ENCODE data around the gene NBAS. TPM values are rescaled to one million over a fixed set of nuclear protein-coding genes. Genes with fewer than 3 reads are reported as not detected.

The NBAS gene
- polyA plus RNA-seq, 1 experiment = 35.6 TPM

- ChIA-PET CTCF (no interaction called here), POLR2A (no interaction called here)
- 0 out of 2 replicates have a peak, but pooled peaks cover 1% of the 10 kb centered on the region for H3K36me3 ChIP-seq (ENCODE audit: control insufficient read depth, insufficient read depth, low read length)
- no peak overlapping the region for H3K4me3 ChIP-seq (ENCODE audit: low read depth, low read length)
- no peak for DNase-seq (ENCODE audit: low read depth)
- no peaks in the 10 kb centered on the region for H3K27me3 ChIP-seq (ENCODE audit: control insufficient read depth, insufficient read depth, low read length)
- no peak for TF ChIP-seq CTCF (IDR thresholded peaks at IDR 0.05; ENCODE audit: insufficient read depth, low read depth, low read length)
Measured at GRCh38 chr2:15346624-15347023, 214.5 kb downstream of the NBAS start.

DNA sequence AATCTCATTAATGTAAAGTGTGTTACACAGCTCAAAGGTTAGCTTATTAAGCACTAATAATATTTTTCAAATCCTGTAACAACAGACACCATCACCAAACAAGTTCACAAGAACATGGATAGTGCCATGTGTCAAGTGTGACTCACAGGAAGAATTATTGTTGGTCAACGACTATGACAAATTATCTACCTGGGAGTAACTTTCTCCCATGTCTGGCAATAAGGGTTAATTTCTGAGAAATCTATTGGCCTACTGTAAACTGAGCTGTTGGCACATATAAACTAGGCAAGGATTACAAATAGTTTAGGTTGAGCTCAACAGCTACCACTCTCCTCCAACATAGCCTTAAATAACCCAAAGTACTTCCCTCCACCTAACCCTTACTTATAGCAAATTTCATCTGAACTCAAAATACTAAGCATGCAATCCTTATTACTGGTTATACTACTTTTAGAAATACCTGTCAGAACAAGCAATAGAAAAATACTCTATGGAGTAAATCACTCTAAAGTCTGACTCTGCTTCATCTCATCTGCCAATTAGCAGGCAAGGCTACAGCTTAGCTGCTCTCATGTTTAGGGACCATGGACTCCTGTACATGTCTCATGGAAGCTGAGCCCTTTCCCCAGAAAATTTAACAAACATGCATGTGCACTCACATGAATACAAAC, 223.0 kb downstream of the NBAS start:
- ChIA-PET POLR2A (no interaction called here), CTCF (no interaction called here)
- Histone ChIP-seq H3K27me3 (ENCODE audit: control insufficient read depth, insufficient read depth, low read length) (no peaks in the 10 kb centered on the region), H3K4me3 (ENCODE audit: low read depth, low read length) (no peak overlapping the region), H3K36me3 (ENCODE audit: control insufficient read depth, insufficient read depth, low read length) (no peaks in the 10 kb centered on the region)
- DNase-seq (ENCODE audit: low read depth) = no peak
- TF ChIP-seq CTCF (IDR thresholded peaks at IDR 0.05; ENCODE audit: insufficient read depth, low read depth, low read length) = no peak

DNA sequence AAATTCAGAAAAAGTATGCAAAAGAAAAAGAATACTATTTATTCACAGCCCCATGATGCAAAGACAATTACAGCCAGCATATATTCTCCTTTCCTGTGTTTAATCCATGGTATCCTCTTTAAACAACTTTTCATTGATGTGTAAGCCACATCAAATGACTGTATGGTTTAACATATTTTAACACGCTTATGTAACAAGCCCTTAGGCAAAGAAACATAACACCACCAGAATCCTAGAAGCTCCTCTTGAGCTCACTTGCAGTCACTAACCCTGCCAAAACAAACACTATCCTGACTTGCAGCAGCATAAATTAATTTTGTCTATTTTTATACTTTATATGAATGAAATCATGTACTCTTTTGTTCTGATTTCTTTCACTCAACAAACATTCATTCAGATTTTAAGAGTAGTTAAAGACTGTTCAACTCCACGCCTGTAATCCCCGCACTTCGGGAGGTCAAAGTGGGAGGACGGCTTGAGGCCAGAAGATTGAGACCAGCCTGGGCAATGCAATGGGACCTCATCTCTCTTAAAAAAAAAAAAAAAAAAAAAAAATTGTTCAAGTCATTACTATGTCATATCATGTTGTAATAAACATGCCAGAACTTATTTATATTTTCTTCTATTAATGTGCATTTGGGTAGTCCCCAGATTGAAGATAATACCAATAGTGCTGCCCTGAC, 226.3 kb downstream of the NBAS start:
- no peak for TF ChIP-seq CTCF (IDR thresholded peaks at IDR 0.05; ENCODE audit: insufficient read depth, low read depth, low read length)
- Histone ChIP-seq H3K4me3 (ENCODE audit: low read depth, low read length) (no peak overlapping the region), H3K27me3 (ENCODE audit: control insufficient read depth, insufficient read depth, low read length) (no peaks in the 10 kb centered on the region), H3K36me3 (ENCODE audit: control insufficient read depth, insufficient read depth, low read length) (peaks cover 5% of the 10 kb centered on the region)
- no peak for DNase-seq (ENCODE audit: low read depth)
- ChIA-PET CTCF (no interaction called here), POLR2A (no interaction called here)

- H3K36me3 ChIP-seq (ENCODE audit: control insufficient read depth, insufficient read depth, low read length) = peaks cover 8% of the 10 kb centered on the region
- no peaks in the 10 kb centered on the region for H3K27me3 ChIP-seq (ENCODE audit: control insufficient read depth, insufficient read depth, low read length)
- ChIA-PET CTCF (interaction anchor here (0.6 kb wide), 1 partner anchor 85 kb away, joined by 3 read pairs; no protein-coding TSS in a partner anchor), POLR2A (no interaction called here)
- DNase-seq (ENCODE audit: low read depth) = no peak
- TF ChIP-seq CTCF (IDR thresholded peaks at IDR 0.05; ENCODE audit: insufficient read depth, low read depth, low read length) = no peak
- no peak overlapping the region for H3K4me3 ChIP-seq (ENCODE audit: low read depth, low read length)
Measured at GRCh38 chr2:15331787-15332186, 229.3 kb downstream of the NBAS start.

GRCh38 chr2:15325296-15325695, 235.8 kb downstream of the NBAS start:
- ChIA-PET CTCF (interaction anchor here (1.2 kb wide), 1 partner anchor 9 kb away, joined by 3 read pairs; no protein-coding TSS in a partner anchor), POLR2A (no interaction called here)
- Histone ChIP-seq H3K4me3 (ENCODE audit: low read depth, low read length) (no peak overlapping the region), H3K36me3 (ENCODE audit: control insufficient read depth, insufficient read depth, low read length) (peaks cover 7% of the 10 kb centered on the region), H3K27me3 (ENCODE audit: control insufficient read depth, insufficient read depth, low read length) (no peaks in the 10 kb centered on the region)
- DNase-seq (ENCODE audit: low read depth) = no peak
- no peak for TF ChIP-seq CTCF (IDR thresholded peaks at IDR 0.05; ENCODE audit: insufficient read depth, low read depth, low read length)

Data from BJ (cell line).